Kidney (tissue), 22 donors: ENCODE data around the gene PRSS36. TPM values are rescaled to one million over a fixed set of nuclear protein-coding genes. Genes with fewer than 3 reads are reported as not detected.

Experiments used
- DNase-seq, 5 donors: peaks; one replicate each; pipeline ENCODE4 v3.0.0-alpha.2; 2013 to 2020
- FAIRE-seq: peaks from 2 replicates; lab custom pipeline; 2012; peaks lifted over from hg19 to GRCh38; lab: Jason Lieb, UNC
- H3K27ac ChIP-seq, 2 donors: one replicate each; pipeline ENCODE4 v1.7.0; 2013; ENCODE audit warnings: low read depth in 2 of 2, low read length in 2 of 2, inconsistent platforms in 1 of 2
- H3K27me3 ChIP-seq: one replicate; pipeline ENCODE4 v1.7.1; 2013; ENCODE audit warnings: low read length, inconsistent platforms; ENCODE audit not compliant: control insufficient read depth, insufficient read depth
- H3K36me3 ChIP-seq, 3 donors: one replicate each; pipeline versions ENCODE4 v1.7.0 to v1.7.1; 2013; ENCODE audit warnings: low read length in 3 of 3, control low read depth in 1 of 3, inconsistent platforms in 1 of 3; ENCODE audit not compliant: insufficient read depth in 3 of 3, control insufficient read depth in 2 of 3
- H3K4me1 ChIP-seq, 3 donors: one replicate each; pipeline versions ENCODE4 v1.7.0 to v1.7.1; 2013; ENCODE audit warnings: low read length in 3 of 3, inconsistent platforms in 1 of 3, low read depth in 1 of 3; ENCODE audit not compliant: control insufficient read depth in 2 of 3, insufficient read depth in 2 of 3
- H3K4me3 ChIP-seq, 3 donors: one replicate each; pipeline versions ENCODE4 v1.7.0 to v1.8.1; 2013; ENCODE audit warnings: low read length in 3 of 3, control low read depth in 1 of 3, inconsistent platforms in 1 of 3
- H3K9ac ChIP-seq, 3 donors: one replicate each; pipeline versions ENCODE4 v1.7.0 to v1.7.1; 2013; ENCODE audit warnings: low read length in 3 of 3, control low read depth in 1 of 3, inconsistent platforms in 1 of 3
- H3K9me3 ChIP-seq, 3 donors: one replicate each; pipeline versions ENCODE4 v1.7.0 to v1.7.1; 2013; ENCODE audit warnings: low read length in 3 of 3, control low read depth in 1 of 3, inconsistent platforms in 1 of 3; ENCODE audit not compliant: control insufficient read depth in 2 of 3, insufficient read depth in 1 of 3
- intact Hi-C: fragments of 100-400 bp; cut with DNase I; formaldehyde crosslinking; loops from one replicate; pipeline ENCODE4 v1.11.1; 2022
- long read RNA-seq, 10 donors: library from polyadenylated mRNA in 1 of 10; unstranded in 1 of 10; transcript quantifications; one replicate each; pipeline ENCODE4 v2.0.0 and lab custom pipeline, GENCODE V29; 2021 to 2026
- polyA plus RNA-seq: library from polyadenylated mRNA; stranded (reverse); fragments of 350-450 nt; fragmentation: Illumina TruSeq; extraction: RNeasy Lipid Tissue Mini Kit (QIAGEN cat#74804); gene quantifications from one replicate; pipeline ENCODE4 v1.2.3, GENCODE V29; 2014; ENCODE audit warnings: low read depth, low replicate concordance; ENCODE audit not compliant: insufficient read depth
- total RNA-seq: library from RNA; stranded (reverse); fragmentation: NEBNext Ultra II Directional; extraction: Animal tissue kit (Norgen Biotek cat#: 25700); gene quantifications from one replicate; pipeline ENCODE4 v1.2.1, GENCODE V29; 2021
- TF ChIP-seq, protein P1 (sequence below): IDR thresholded peaks from 3 replicates; pipeline ENCODE4 v1.5.1; 2012; ENCODE audit warnings: mild to moderate bottlenecking, moderate library complexity, borderline replicate concordance; ENCODE audit not compliant: insufficient read depth; ENCODE audit errors: extremely low read depth
- donor health status: control.
- donor health status: control.
- donor health status: control.
- donor health status: control.
- donor health status: control.
- donor health status: DM: yes; HTN: yes; CAD: no.
- donor health status: Normal renal cell carcinoma (clear cell type).

The PRSS36 gene
- total RNA-seq (4.1 TPM), polyA plus RNA-seq (1.7 TPM)
- long read RNA-seq, donor 1: 0 reads
- long read RNA-seq, donor 2: 0 reads
- long read RNA-seq, donor 3: 0 reads
- long read RNA-seq, donor 4: 0 reads
- long read RNA-seq, donor 5: 0 reads
- long read RNA-seq, donor 6: 0 reads
- long read RNA-seq, donor 7, partial matches to known transcripts: 2 of 2 reads
- long read RNA-seq, donor 7, other reads (novel, unspliced or antisense): 0 of 2 reads
- long read RNA-seq, donor 8: 0 reads
- long read RNA-seq, donor 9: 0 reads
- long read RNA-seq, donor 10: 0 reads

DNA sequence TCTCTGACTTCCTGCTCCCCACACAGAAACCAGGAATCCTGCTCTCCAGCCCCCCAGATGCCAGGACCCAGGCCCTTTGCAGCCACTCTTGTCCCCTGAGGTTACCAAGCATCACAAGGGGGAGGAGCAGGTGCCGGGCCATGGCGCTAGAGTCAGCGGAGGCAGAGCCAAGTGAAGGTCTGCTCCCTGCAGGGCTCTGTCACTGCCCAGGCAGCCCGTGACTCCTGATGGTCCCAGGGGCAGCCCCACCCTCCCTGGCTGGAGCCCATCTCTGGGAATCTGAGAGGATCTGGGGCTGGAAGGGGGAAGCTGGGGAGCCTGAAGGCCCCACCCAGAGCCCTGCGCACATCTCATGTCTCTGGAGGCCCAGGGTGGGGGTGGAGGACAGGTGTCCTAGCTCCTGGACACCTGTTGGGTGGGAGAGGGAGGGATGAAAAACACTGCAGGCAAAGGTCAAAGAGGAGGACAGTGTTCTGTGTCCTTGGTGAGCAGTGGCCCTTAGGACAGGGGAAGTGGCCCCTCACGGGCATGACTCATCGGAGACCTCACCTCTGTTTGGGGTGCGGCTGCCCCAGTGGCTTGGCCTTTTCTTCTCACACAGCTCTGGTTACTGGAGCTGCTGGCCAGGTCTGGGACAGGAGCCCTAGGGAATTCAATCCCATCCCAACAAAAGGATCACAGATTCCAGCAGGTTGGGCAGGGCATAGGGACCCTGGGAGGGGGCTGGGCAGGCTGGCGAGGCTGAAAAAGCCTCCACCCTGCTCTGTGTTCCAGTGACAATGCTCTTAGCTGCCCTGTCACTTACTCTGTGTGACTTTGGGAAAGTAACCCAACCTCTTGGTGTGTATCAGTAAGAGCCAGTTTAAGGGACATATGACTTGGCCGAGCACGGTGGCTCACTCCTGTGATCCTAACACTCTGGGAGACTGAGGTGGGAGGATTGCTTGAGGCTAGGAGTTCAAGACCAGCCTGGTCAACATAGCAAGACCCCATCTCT is at the start of gene PRSS36:
Gene PRSS36 (minus strand): TSS at position 173 of the 997 bp plus-strand sequence. CDS start 31 bp downstream, at position 142.
- Histone ChIP-seq H3K4me3 (no peak within 1 kb of the TSS), H3K4me1 (no peaks in the 10 kb centered on the region), H3K36me3 (no peaks in the 10 kb centered on the region), H3K9me3 (no peaks in the 10 kb centered on the region), H3K9ac (no peak within 1 kb of the TSS), H3K27me3 (peaks cover 3% of the 10 kb centered on the region), H3K27ac (no peak within 1 kb of the TSS)
- FAIRE-seq (no peak), DNase-seq (no peak)
- intact Hi-C loops: no loop called here
- TF ChIP-seq, protein P1, sequence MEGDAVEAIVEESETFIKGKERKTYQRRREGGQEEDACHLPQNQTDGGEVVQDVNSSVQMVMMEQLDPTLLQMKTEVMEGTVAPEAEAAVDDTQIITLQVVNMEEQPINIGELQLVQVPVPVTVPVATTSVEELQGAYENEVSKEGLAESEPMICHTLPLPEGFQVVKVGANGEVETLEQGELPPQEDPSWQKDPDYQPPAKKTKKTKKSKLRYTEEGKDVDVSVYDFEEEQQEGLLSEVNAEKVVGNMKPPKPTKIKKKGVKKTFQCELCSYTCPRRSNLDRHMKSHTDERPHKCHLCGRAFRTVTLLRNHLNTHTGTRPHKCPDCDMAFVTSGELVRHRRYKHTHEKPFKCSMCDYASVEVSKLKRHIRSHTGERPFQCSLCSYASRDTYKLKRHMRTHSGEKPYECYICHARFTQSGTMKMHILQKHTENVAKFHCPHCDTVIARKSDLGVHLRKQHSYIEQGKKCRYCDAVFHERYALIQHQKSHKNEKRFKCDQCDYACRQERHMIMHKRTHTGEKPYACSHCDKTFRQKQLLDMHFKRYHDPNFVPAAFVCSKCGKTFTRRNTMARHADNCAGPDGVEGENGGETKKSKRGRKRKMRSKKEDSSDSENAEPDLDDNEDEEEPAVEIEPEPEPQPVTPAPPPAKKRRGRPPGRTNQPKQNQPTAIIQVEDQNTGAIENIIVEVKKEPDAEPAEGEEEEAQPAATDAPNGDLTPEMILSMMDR: no peak

DNA sequence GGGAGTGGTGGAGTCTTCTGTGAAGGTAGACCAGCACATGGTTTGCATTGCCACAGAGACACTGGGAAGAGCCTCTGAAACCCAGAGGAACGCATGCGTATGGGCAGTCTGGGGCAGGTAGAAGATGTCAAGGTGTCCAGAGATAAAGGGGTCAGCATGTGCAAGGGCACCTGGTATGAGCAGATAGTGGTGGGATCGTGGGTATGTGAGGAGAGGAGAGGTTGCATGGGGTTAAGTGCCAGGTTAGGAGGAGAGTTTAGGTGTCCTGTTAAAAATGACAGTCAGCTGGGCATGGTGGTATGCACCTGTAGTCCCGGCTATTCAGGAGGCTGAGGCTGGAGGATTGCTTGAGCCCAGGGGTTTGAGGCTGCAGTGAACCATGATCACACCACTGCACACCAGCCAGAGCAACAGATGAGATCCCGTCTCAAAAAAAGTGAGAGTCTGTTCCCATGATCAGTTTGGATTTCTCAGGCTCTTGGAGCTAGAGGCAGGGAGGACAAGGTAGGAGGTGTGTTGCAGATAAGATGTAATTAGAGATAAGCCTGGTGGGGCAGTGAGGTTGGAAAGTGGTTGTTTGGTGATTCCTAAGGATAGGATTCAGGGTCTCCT is 49.7 kb upstream of the PRSS36 start:
- intact Hi-C loops: no loop called here
- FAIRE-seq (no peak), DNase-seq (no peak)
- Histone ChIP-seq H3K4me1 (peaks cover 0 to 12% (median 0%) of the 10 kb centered on the region in 3 donors), H3K27me3 (no peaks in the 10 kb centered on the region), H3K9me3 (no peaks in the 10 kb centered on the region), H3K27ac (no peak overlapping the region), H3K36me3 (peaks cover 6 to 7% (median 6%) of the 10 kb centered on the region in 3 donors), H3K9ac (no peak overlapping the region), H3K4me3 (no peak overlapping the region)
- TF ChIP-seq, protein P1: no peak

DNA sequence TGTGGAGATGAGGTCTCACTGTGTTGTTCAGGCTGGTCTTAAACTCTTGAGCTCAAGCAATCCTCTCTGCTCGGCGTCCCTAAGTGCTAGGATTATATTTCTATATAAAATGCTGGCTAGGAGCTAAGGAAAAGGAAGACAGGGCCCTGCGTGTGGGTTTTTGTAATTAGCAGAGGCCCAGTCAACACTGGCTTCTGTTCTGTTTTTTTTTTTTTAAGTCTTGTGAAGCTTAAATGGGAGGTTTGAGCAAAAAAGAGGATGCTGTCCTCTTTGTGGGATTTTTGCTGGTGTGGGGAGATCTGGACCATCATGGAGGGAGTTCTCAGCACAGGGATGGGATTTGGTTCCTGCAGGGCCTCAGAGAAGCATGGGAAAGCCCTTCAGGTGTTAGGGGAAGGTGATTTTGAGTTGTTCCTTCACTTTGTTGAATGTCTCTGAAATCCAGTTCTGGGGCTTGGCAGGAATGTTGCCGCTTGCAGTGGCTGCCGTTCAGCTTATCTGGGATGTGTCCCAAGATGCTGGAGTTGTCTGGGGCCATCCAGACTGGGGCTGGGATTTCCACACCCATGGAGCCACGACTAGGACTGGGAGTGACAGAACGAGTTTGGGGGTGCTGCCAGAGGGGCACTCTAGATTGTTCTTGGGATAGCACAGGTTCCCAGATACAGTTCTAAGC is 48.5 kb upstream of the PRSS36 start:
- FAIRE-seq: no peak

More for the DNA sequence above, 48.5 kb upstream of the PRSS36 start:
- Histone ChIP-seq H3K36me3 (peaks cover 8 to 12% (median 9%) of the 10 kb centered on the region in 3 donors), H3K9ac (no peak overlapping the region), H3K9me3 (no peaks in the 10 kb centered on the region), H3K4me1 (peaks cover 0 to 12% (median 0%) of the 10 kb centered on the region in 3 donors), H3K27me3 (no peaks in the 10 kb centered on the region), H3K27ac (no peak overlapping the region), H3K4me3 (no peak overlapping the region)
- TF ChIP-seq, protein P1: no peak
- DNase-seq: no peak
- intact Hi-C loops: no loop called here
